T-helper 1 cell treated with Interleukin-12 subunit alpha and Interleukin-12 subunit beta and Interleukin-4 antibody, amounts not matched to agents 30 μg/mL and 1 μg/mL, for 36 hours (primary cell): Measurements from ENCODE around the gene CATSPERD.
A peak's percentile ranks its signal among the peaks of the same experiment; 100 is the strongest.
"Not testable (repeated sequence)": the region's sequence is repeated elsewhere in the genome, so short reads cannot be mapped to it uniquely, and the experiment has no call there.

Experiments
- H3K27ac Mint-ChIP-seq: one replicate; pipeline ENCODE4 v1.8.0; 2021; ENCODE audit warnings: mild to moderate bottlenecking, mixed read lengths
- H3K27me3 Mint-ChIP-seq: one replicate; pipeline ENCODE4 v1.8.0; 2021; ENCODE audit warnings: low read depth, mixed read lengths
- H3K36me3 Mint-ChIP-seq: one replicate; pipeline ENCODE4 v1.8.0; 2021; ENCODE audit warnings: low read depth, mixed read lengths
- H3K4me1 Mint-ChIP-seq: one replicate; pipeline ENCODE4 v1.8.0; 2021; ENCODE audit warnings: low read depth, mixed read lengths
- H3K4me3 Mint-ChIP-seq: one replicate; pipeline ENCODE4 v1.8.0; 2021; ENCODE audit warnings: mild to moderate bottlenecking, moderate library complexity, mixed read lengths
- H3K9me3 Mint-ChIP-seq: one replicate; pipeline ENCODE4 v1.8.0; 2021; ENCODE audit warnings: mixed read lengths

CATSPERD gene

GRCh38 chr19:5680437-5681368, 39.7 kb upstream of the CATSPERD start, which contains the start of the genes HSD11B1L and MICOS13:
Gene HSD11B1L (plus strand): TSS chr19:5681027. CDS start chr19:5684833, 3,806 bp downstream.
Gene MICOS13 (minus strand): TSS chr19:5680516. CDS start chr19:5680486, 30 bp downstream.
- peaks cover 16% of the 10 kb centered on the region for H3K4me1 Mint-ChIP-seq
- H3K36me3 Mint-ChIP-seq, result no peaks in the 10 kb centered on the region
- H3K4me3 Mint-ChIP-seq, result peak within 1 kb of the TSS; percentile 81
- no peaks in the 10 kb centered on the region for H3K9me3 Mint-ChIP-seq
- H3K27me3 Mint-ChIP-seq, result peaks cover 11% of the 10 kb centered on the region
- H3K27ac Mint-ChIP-seq, result peak within 1 kb of the TSS; percentile 88

GRCh38 chr19:5681391-5682106, 38.9 kb upstream of the CATSPERD start:
- peaks cover 11% of the 10 kb centered on the region for H3K27me3 Mint-ChIP-seq
- peak overlapping the region; percentile 69 for H3K27ac Mint-ChIP-seq
- no peaks in the 10 kb centered on the region for H3K9me3 Mint-ChIP-seq
- H3K4me3 Mint-ChIP-seq, result peak overlapping the region; percentile 81
- H3K36me3 Mint-ChIP-seq, result no peaks in the 10 kb centered on the region
- H3K4me1 Mint-ChIP-seq, result peaks cover 19% of the 10 kb centered on the region

GRCh38 chr19:5682107-5682482, 38.3 kb upstream of the CATSPERD start:
- Mint-ChIP-seq H3K9me3 (no peaks in the 10 kb centered on the region), H3K27ac (no peak overlapping the region), H3K4me1 (peaks cover 20% of the 10 kb centered on the region), H3K27me3 (peaks cover 11% of the 10 kb centered on the region), H3K36me3 (no peaks in the 10 kb centered on the region), H3K4me3 (peak overlapping the region; percentile 81)

GRCh38 chr19:5683177-5683886, 37.1 kb upstream of the CATSPERD start:
- Mint-ChIP-seq H3K27me3 (peaks cover 11% of the 10 kb centered on the region), H3K4me3 (no peak overlapping the region), H3K27ac (no peak overlapping the region)

GRCh38 chr19:5684694-5685430, 35.6 kb upstream of the CATSPERD start:
- peaks cover 11% of the 10 kb centered on the region for H3K27me3 Mint-ChIP-seq
- H3K27ac Mint-ChIP-seq, result no peak overlapping the region
- H3K4me3 Mint-ChIP-seq, result no peak overlapping the region
- peaks cover 21% of the 10 kb centered on the region for H3K4me1 Mint-ChIP-seq
- no peaks in the 10 kb centered on the region for H3K9me3 Mint-ChIP-seq
- no peaks in the 10 kb centered on the region for H3K36me3 Mint-ChIP-seq

More at GRCh38 chr19:5683177-5683886, 37.1 kb upstream of the CATSPERD start:
- Mint-ChIP-seq H3K36me3 (no peaks in the 10 kb centered on the region), H3K4me1 (peaks cover 22% of the 10 kb centered on the region), H3K9me3 (no peaks in the 10 kb centered on the region)

- Mint-ChIP-seq H3K36me3 (peaks cover 12% of the 10 kb centered on the region), H3K27ac (peak overlapping the region; percentile 87), H3K4me1 (peaks cover 26% of the 10 kb centered on the region), H3K9me3 (no peaks in the 10 kb centered on the region), H3K4me3 (peak overlapping the region; percentile 84), H3K27me3 (peaks cover 11% of the 10 kb centered on the region)
These were observed 34.2 kb upstream of the CATSPERD start for GRCh38 chr19:5686326-5686646.

- Mint-ChIP-seq H3K9me3 (no peaks in the 10 kb centered on the region), H3K27ac (peak overlapping the region; percentile 87), H3K27me3 (peaks cover 6% of the 10 kb centered on the region), H3K4me3 (peak overlapping the region; percentile 84), H3K36me3 (peaks cover 12% of the 10 kb centered on the region), H3K4me1 (peaks cover 23% of the 10 kb centered on the region)
These were observed 33.6 kb upstream of the CATSPERD start for GRCh38 chr19:5686647-5687359.

- Mint-ChIP-seq H3K4me1 (peaks cover 22% of the 10 kb centered on the region), H3K9me3 (no peaks in the 10 kb centered on the region), H3K36me3 (peaks cover 17% of the 10 kb centered on the region), H3K4me3 (no peak overlapping the region), H3K27me3 (no peaks in the 10 kb centered on the region), H3K27ac (no peak overlapping the region)
These were observed 32.9 kb upstream of the CATSPERD start for GRCh38 chr19:5687360-5688198.

GRCh38 chr19:5688262-5688881, 32.1 kb upstream of the CATSPERD start:
- not testable (repeated sequence) for H3K27me3 Mint-ChIP-seq, H3K9me3 Mint-ChIP-seq
- Mint-ChIP-seq H3K36me3 (peaks cover 18% of the 10 kb centered on the region), H3K4me3 (peak overlapping the region; percentile 50), H3K4me1 (peaks cover 23% of the 10 kb centered on the region), H3K27ac (peak overlapping the region; percentile 31)

GRCh38 chr19:5690125-5690954, 30.1 kb upstream of the CATSPERD start, which contains the start of gene RPL36:
Gene RPL36 (plus strand): TSS chr19:5690295. CDS start chr19:5690508, 213 bp downstream.
- Mint-ChIP-seq H3K9me3 (no peaks in the 10 kb centered on the region), H3K27me3 (no peaks in the 10 kb centered on the region), H3K4me1 (peaks cover 23% of the 10 kb centered on the region), H3K27ac (peak within 1 kb of the TSS; percentile 92), H3K36me3 (peaks cover 22% of the 10 kb centered on the region), H3K4me3 (peak within 1 kb of the TSS; percentile 97)

GRCh38 chr19:5690955-5691821, 29.2 kb upstream of the CATSPERD start:
- Mint-ChIP-seq H3K27ac (peak overlapping the region; percentile 92), H3K4me1 (peaks cover 23% of the 10 kb centered on the region), H3K27me3 (no peaks in the 10 kb centered on the region), H3K9me3 (no peaks in the 10 kb centered on the region), H3K4me3 (peak overlapping the region; percentile 97), H3K36me3 (peaks cover 22% of the 10 kb centered on the region)
